Glutamatergic neuron (in vitro differentiated cells): ENCODE measurements around the gene WASF2. TPM values are rescaled to one million over a fixed set of nuclear protein-coding genes. Genes with fewer than 3 reads are reported as not detected.

Experiments
- DNase-seq: peaks from one replicate; pipeline ENCODE4 v3.0.0; 2022
- H3K27ac Mint-ChIP-seq: one replicate; pipeline ENCODE4 v1.8.0; 2020; ENCODE audit warnings: mild to moderate bottlenecking, mixed read lengths, inconsistent platforms; ENCODE audit not compliant: unreplicated experiment
- H3K27me3 Mint-ChIP-seq: one replicate; pipeline ENCODE4 v1.8.0; 2020; ENCODE audit warnings: mild to moderate bottlenecking, moderate library complexity, mixed read lengths, inconsistent platforms; ENCODE audit not compliant: unreplicated experiment
- H3K36me3 Mint-ChIP-seq: one replicate; pipeline ENCODE4 v1.8.0; 2020; ENCODE audit warnings: mild to moderate bottlenecking, mixed read lengths, inconsistent platforms; ENCODE audit not compliant: unreplicated experiment
- H3K4me1 Mint-ChIP-seq: one replicate; pipeline ENCODE4 v1.8.0; 2020; ENCODE audit warnings: mild to moderate bottlenecking, low read depth, mixed read lengths, inconsistent platforms; ENCODE audit not compliant: unreplicated experiment
- H3K4me3 Mint-ChIP-seq: one replicate; pipeline ENCODE4 v1.8.0; 2020; ENCODE audit warnings: mild to moderate bottlenecking, mixed read lengths, inconsistent platforms; ENCODE audit not compliant: unreplicated experiment
- H3K9me3 Mint-ChIP-seq: one replicate; pipeline ENCODE4 v1.8.0; 2020; ENCODE audit warnings: mild to moderate bottlenecking, moderate library complexity, mixed read lengths, inconsistent platforms; ENCODE audit not compliant: unreplicated experiment
- CTCF ChIP-seq: fragments of 200-600 bp; sonication (generic); IDR thresholded peaks from one replicate; pipeline ENCODE4 v1.5.0; 2021; ENCODE audit not compliant: partially characterized antibody, unreplicated experiment
- total RNA-seq: library from RNA; stranded (reverse); fragmentation: NEBNext Ultra II Directional; extraction: Animal tissue kit (Norgen Biotek cat#: 25700); gene quantifications from one replicate; pipeline ENCODE4 v1.2.1, GENCODE V29; 2021; ENCODE audit not compliant: unreplicated experiment

The WASF2 gene
- total RNA-seq, 1 donor from 2014 or later, result 47.0 TPM

- DNase-seq, result no peak
- peaks cover 25% of the 10 kb centered on the region for H3K27me3 Mint-ChIP-seq
- H3K4me1 Mint-ChIP-seq, result peaks cover 36% of the 10 kb centered on the region
- peaks cover 3% of the 10 kb centered on the region for H3K36me3 Mint-ChIP-seq
- H3K4me3 Mint-ChIP-seq, result no peak overlapping the region
- H3K9me3 Mint-ChIP-seq, result peaks cover 27% of the 10 kb centered on the region
- H3K27ac Mint-ChIP-seq, result peak overlapping the region; percentile 91
- TF ChIP-seq CTCF, result no peak
Measured at GRCh38 chr1:27535386-27535785, 45.4 kb upstream of the WASF2 start.

- no peak for DNase-seq
- Mint-ChIP-seq H3K9me3 (peaks cover 38% of the 10 kb centered on the region), H3K4me1 (peaks cover 39% of the 10 kb centered on the region), H3K27me3 (peaks cover 35% of the 10 kb centered on the region), H3K27ac (peak overlapping the region; percentile 73), H3K36me3 (no peaks in the 10 kb centered on the region), H3K4me3 (no peak overlapping the region)
- TF ChIP-seq CTCF, result no peak
Measured at GRCh38 chr1:27531959-27532685, 42.2 kb upstream of the WASF2 start.

- no peak for TF ChIP-seq CTCF
- no peak overlapping the region for H3K27ac Mint-ChIP-seq
- no peaks in the 10 kb centered on the region for H3K36me3 Mint-ChIP-seq
- peaks cover 42% of the 10 kb centered on the region for H3K9me3 Mint-ChIP-seq
- DNase-seq, result no peak
- peaks cover 36% of the 10 kb centered on the region for H3K27me3 Mint-ChIP-seq
- no peak overlapping the region for H3K4me3 Mint-ChIP-seq
- H3K4me1 Mint-ChIP-seq, result peaks cover 38% of the 10 kb centered on the region
Measured at GRCh38 chr1:27530192-27530591, 40.2 kb upstream of the WASF2 start.

- DNase-seq, result no peak
- H3K27ac Mint-ChIP-seq, result peak overlapping the region; percentile 77
- H3K9me3 Mint-ChIP-seq, result peaks cover 40% of the 10 kb centered on the region
- peaks cover 36% of the 10 kb centered on the region for H3K27me3 Mint-ChIP-seq
- no peak for TF ChIP-seq CTCF
- peaks cover 41% of the 10 kb centered on the region for H3K4me1 Mint-ChIP-seq
- H3K36me3 Mint-ChIP-seq, result no peaks in the 10 kb centered on the region
- H3K4me3 Mint-ChIP-seq, result peak overlapping the region; percentile 92
Measured at GRCh38 chr1:27529704-27530018, 39.7 kb upstream of the WASF2 start.

GRCh38 chr1:27528818-27529703 lies 39.1 kb upstream of the WASF2 start:
- Mint-ChIP-seq H3K27me3 (peaks cover 41% of the 10 kb centered on the region), H3K36me3 (no peaks in the 10 kb centered on the region), H3K4me3 (peak overlapping the region; percentile 92), H3K9me3 (peaks cover 42% of the 10 kb centered on the region), H3K4me1 (peaks cover 46% of the 10 kb centered on the region), H3K27ac (peak overlapping the region; percentile 77)
- no peak for TF ChIP-seq CTCF
- DNase-seq, result no peak
